Prostate gland (tissue), 2 donors: ENCODE results near the gene COL5A1.

Experiments used
- CTCF ChIP-seq, 4 experiments: fragments of 200-600 bp in 2 of 4; fragments of 450-650 bp in 2 of 4; sonication (generic) in 2 of 4; IDR thresholded peaks; 1 replicate in 3 of 4; 2 replicates in 1 of 4; pipeline ENCODE4 v1.5.1; 2016 to 2019; ENCODE audit warnings: antibody characterized with exemption in 4 of 4, mild to moderate bottlenecking in 2 of 4, moderate library complexity in 2 of 4
- POLR2A ChIP-seq: fragments of 450-650 bp; IDR thresholded peaks from one replicate; pipeline ENCODE4 v1.6.1; 2016; ENCODE audit warnings: antibody characterized with exemption, mild to moderate bottlenecking
- POLR2AphosphoS5 ChIP-seq: sonication (generic); formaldehyde crosslinking; IDR thresholded peaks from one replicate; pipeline ENCODE4 v1.6.1; 2017; ENCODE audit warnings: antibody characterized with exemption

DNA sequence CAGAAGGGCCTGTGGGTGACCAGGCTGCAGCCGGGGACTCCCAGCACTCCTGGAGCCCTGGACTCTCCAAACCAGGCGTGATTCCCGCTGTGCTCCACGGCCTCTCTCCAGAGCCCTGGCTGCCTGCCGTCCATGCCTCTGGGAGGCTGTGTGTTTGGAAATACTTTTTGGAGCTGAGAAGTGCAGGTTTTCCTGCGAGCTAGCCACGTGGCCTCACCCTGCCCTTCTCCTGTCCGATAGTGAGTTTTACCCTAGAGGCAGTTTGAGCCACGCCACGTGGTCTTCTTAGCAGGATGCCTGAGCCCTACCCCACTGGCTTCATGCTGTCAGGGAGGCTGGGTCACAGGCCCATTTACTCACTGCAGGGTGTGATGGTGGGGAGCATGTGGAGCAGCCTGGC, 71.3 kb downstream of the COL5A1 start:
- TF ChIP-seq CTCF (IDR thresholded peaks at IDR 0.05), result no peak
- TF ChIP-seq POLR2A, result no peak
- no peak for TF ChIP-seq POLR2AphosphoS5
